HG03280 (cell line): ENCODE measurements around the gene RBM34.
"Not testable (repeated sequence)": the region's sequence is repeated elsewhere in the genome, so short reads cannot be mapped to it uniquely, and the experiment has no call there.

Experiments
- ATAC-seq: cut with Tn5 transposase; IDR thresholded peaks from one replicate; pipeline ENCODE4 v1.9.1; 2021; ENCODE audit warnings: mild to moderate bottlenecking, moderate library complexity; ENCODE audit not compliant: unreplicated experiment

Gene RBM34

DNA sequence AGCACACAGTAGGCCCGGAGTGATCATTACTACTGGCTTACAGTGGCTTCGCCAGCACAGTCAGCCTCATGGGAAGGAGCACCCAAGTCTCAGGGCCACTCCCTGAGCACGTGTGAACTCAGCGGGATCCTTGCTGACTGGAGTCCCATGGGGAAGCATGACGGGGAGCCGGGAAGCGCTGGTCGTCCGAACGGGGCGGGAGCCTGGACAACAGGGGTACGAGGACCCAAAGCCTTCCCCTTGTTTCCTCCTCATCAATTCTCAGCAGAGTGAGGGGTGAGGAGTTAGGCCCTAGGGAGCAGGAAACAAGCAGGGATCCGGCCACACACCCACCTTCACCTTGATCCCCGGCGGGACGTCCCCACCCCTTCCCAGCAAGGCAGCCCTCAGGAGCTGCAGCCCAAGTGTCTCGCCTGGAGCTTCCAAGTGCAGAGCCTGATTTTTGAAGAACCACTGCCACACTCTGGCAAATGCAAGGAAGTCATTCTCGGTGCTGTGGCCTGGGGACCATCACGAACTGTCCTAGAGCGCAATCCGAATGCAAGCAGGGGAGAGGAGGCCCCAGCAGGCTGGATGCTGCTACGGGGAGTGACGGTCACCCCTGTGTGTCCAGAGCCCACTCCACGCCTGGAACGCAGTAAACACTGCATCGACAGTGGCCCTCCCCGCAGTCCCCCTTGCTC, 67.9 kb downstream of the RBM34 start:
- no peak for ATAC-seq

DNA sequence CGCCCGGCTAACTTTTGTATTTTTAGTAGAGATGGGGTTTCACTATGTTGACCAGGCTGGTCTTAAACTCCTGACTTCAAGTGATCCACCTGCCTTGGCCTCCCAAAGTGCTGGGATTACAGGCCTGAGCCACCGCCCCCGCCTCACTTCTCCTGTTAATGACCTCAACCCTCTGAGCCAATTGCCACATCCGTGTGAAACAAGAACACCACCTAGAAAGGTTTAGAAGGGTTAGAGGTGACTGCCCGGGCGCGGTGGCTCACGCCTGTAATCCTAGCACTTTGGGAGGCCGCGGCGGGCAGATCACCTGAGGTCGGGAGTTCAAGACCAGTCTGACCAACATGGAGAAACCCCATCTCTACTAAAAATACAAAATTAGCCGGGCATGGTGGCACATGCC, 68.6 kb downstream of the RBM34 start:
- not testable (repeated sequence) for ATAC-seq

DNA sequence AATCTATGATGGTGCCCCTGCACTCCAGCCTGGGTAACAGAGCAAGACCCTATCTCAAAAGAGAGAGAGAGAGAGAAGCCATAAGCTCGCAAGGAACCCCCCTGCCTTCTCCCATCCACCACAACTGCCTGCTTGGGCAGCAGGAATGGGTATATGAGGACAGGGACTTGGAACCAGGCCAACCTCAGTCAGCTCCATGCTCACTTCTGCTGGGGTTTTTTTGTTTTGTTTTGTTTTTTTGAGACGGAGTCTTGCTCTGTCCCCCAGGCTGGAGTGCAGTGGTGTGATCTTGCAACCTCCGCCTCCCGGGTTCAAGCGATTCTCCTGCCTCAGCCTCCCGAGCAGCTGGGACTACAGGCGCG, 69.0 kb downstream of the RBM34 start:
- not testable (repeated sequence) for ATAC-seq

DNA sequence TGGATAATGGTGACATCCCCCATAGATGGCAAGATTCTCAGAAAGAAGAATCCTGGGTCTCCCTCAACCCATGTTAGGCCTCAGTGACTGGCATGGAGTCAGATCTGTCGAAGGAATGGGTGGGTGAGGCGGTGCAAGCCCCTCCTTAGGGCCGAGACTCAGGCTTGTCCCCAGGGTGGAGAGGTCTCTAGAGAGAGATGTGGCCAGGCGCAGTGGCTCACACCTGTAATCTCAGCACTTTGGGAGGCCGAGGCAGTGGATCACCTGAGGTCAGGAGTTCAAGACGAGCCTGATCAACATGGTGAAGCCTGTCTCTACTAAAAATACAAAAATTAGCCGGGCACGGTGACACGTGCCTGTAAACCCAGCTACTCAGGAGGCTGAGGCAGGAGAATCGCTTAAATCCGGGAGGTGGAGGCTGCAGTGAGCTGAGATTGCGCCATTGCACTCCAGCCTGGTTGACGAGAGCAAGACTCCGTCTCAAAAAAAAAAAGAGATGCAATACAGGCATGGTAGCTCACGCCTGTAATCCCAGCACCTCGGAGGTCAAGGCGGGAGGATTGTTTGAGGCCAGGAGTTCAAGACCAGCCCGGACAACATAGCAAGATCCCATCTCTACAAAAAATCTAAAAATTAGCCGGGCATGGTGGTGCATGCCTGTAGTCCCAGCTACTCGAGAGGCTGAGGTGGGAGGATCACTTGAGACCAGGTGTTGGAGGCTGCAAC, 69.6 kb downstream of the RBM34 start:
- ATAC-seq, result not testable (repeated sequence)

DNA sequence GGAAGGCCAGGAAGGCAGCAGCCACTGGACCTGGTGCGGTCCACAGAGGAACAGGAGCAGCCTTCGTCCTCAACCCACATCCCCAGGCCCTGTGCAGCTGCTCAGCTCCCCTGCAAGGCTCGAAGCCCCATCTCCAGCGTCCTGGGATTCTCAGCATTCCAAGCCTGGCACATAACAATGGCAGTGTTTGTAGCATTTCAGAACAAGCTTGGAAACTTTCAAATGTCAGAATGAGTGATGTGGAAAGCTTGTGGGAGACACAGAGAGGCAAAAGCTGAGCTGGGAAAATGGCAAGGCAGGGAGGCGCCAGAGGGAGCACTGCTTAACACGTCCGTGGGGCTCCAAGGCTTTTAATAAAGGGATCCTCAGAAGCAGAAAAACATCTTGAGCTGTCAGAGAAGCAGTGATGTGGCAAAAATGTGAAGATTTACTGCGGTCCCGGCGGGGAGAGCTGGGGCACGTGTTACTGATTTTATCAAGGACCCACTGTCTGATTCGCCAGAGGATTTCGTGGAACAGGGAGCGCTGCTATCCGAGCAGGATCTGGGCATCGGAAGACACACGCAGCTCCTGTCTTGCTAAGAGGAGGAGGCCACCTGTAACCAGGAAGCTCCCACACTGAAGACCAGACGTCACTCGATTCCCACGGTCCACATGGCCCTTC, 70.5 kb downstream of the RBM34 start:
- no peak for ATAC-seq

DNA sequence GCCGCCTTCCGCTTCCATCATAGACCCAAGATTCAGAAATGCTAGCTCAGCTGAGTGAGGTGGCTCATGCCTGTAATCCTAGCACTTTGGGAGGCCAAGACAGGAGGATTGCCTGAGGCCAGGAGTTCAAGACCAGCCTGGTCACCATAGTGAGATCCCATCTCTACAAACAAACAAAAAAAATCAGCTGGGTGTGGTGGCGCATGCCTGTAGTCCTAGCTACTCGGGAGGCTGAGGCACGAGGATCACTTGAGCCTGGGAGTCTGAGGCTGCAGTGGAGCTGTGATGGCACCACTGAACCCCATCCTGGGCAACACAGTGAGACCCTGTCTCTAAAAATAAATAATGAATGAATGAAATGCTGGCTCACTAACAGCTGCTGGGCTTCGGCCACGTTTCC, 72.1 kb downstream of the RBM34 start:
- no peak for ATAC-seq

DNA sequence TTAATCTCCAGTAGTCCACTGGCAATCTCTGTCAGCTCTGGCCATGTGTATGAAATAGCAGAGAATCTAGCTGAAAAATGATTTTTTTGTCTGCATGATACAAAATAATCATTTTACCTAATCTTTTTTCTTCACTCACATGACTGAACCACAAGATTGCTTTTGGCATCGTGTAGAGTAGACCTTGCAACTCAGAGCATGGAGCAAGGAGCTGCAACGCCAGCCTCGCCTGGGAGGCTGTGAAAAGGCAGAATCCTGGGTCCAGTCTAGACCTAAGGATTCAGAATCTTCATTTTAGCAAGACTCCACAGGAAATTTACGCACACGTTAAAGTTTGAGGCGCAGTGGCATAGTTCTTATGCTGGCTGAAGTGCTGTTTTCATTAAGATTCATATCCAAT, 72.6 kb downstream of the RBM34 start:
- ATAC-seq, result no peak

DNA sequence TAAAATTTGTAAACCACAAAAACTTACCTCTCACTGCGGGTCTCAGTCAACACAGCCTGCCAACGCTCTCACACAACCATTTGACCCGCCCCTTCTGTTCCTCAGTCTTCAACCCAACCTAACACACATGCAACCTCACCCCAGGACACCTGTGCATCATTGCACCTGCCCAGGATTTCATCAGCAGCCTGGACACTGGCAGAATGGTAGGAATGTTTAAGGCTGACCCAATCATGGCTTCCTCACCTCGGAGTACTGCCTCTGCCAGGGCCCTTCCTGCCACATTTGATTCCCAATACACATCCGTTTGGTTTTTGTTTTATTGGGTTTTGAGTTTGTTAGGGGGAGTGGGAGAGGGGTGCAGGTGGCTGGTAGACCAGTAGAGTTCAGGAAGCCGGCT, 73.1 kb downstream of the RBM34 start:
- ATAC-seq, result no peak

DNA sequence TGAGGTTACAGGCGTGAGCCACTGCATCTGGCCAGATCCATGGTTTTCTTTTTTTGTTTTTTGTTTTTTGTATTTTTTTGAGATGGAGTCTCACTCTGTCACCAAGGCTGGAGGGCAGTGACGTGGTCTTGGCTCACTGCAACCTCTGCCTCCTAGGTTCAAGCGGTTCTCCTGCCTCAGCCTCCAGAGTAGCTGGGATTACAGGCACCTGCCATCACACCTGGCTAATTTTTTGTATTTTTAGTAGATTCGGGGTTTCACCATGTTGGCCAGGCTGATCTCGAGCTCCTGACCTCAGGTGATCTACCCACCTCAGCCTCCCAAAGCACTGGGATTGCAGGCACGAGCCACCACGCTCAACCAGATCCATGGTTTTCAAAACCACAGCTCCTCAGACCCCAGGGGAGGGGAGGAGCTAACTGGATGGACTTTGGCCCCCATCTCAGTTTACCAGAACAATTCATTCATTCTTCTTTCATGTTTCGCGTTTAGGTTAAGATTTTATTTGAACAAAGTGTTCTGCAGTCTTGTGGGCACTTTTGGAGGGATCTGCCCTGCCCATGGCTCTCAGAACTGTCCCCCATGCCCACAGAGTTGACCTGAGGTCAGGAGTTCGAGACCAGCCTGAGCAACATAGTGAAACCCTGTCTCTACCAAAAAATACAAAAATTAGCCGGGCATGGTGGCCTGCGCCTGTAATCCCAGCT, 75.5 kb downstream of the RBM34 start:
- ATAC-seq, result not testable (repeated sequence)
